ENCODE results near the gene MACROD2. TPM values are rescaled to one million over a fixed set of nuclear protein-coding genes. Genes with fewer than 3 reads are reported as not detected.

The MACROD2 gene
- total and polyA plus RNA-seq, 2 experiments from 2014 or later, result 2.8 to 4.3 TPM

DNA sequence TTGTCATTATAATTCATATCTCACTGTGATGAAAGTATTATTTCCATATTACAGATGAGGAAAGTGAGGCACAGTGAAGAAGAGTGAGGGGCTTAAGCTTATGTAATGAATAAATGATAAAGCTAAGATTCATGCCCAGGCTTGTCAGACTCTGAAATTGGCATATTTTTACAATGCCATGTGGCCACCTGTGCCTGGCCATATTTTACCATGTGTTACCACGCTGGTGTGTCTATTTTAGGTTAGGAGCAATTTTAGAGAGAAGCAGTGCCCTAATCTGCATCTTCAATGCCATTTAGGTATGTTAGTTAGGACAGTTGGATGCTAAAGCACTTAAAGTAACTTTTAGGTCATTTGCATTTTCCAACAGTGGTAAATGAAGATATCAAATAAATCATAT lies 530.1 kb downstream of the MACROD2 start:
- Histone ChIP-seq H4K20me1 (replicated peaks; ENCODE audit: insufficient read depth) (no peaks in the 10 kb centered on the region), H3K4me2 (no peak overlapping the region), H3K9me2 (ENCODE audit: insufficient read depth) (peaks cover 16% of the 10 kb centered on the region; the same call in 1 of the 2 replicates), H3K27me3 (ENCODE audit: insufficient read depth) (no peaks in the 10 kb centered on the region), H3K79me2 (replicated peaks; ENCODE audit: insufficient read depth) (no peaks in the 10 kb centered on the region), H2AFZ (no peak overlapping the region), H3K4me1 (ENCODE audit: insufficient read depth) (no peaks in the 10 kb centered on the region), H3F3A (replicated peaks; ENCODE audit: low read depth) (no peaks in the 10 kb centered on the region), H3K4me3 (no peak overlapping the region), H3K27ac (ENCODE audit: low read depth) (no peak overlapping the region), H3K36me3 (ENCODE audit: insufficient read depth) (no peaks in the 10 kb centered on the region)
- no peak for DNase-seq (ENCODE audit: low spot score)
- H3K4me3 Mint-ChIP-seq, result no peak overlapping the region
- H3K4me1 Mint-ChIP-seq, result peaks cover 7% of the 10 kb centered on the region; the same call in 2 of the 3 replicates
- H3K36me3 Mint-ChIP-seq (ENCODE audit: low read depth), result no peaks in the 10 kb centered on the region
- no peak for ATAC-seq
- H3K27me3 Mint-ChIP-seq (ENCODE audit: insufficient read depth, low read depth, poor library complexity), result no peaks in the 10 kb centered on the region
- H3K9me3 Mint-ChIP-seq, result no peaks in the 10 kb centered on the region
- TF ChIP-seq CREB1 (CRISPR knock-in tag; IDR thresholded peaks at IDR 0.05; ENCODE audit: low read depth) (no peak), REST (IDR thresholded peaks at IDR 0.05; ENCODE audit: unreplicated experiment) (no peak), ZNF114 (CRISPR knock-in tag; IDR thresholded peaks at IDR 0.05) (no peak), EZH2 (IDR thresholded peaks at IDR 0.05; ENCODE audit: low read depth, unreplicated experiment) (no peak), STAT1 (IDR thresholded peaks at IDR 0.05; ENCODE audit: unreplicated experiment) (no peak), ETS1 (IDR thresholded peaks at IDR 0.05) (no peak), NANOG (IDR thresholded peaks at IDR 0.05; ENCODE audit: borderline replicate concordance) (no peak), POLR2AphosphoS5 (IDR thresholded peaks at IDR 0.05; ENCODE audit: low read depth) (no peak), JUNB (IDR thresholded peaks at IDR 0.05; ENCODE audit: unreplicated experiment) (no peak), ZNF331 (CRISPR knock-in tag; IDR thresholded peaks at IDR 0.05; ENCODE audit: low read depth) (no peak), EZH2phosphoT487 (IDR thresholded peaks at IDR 0.05; ENCODE audit: unreplicated experiment) (no peak)
- TF ChIP-seq, protein P1, sequence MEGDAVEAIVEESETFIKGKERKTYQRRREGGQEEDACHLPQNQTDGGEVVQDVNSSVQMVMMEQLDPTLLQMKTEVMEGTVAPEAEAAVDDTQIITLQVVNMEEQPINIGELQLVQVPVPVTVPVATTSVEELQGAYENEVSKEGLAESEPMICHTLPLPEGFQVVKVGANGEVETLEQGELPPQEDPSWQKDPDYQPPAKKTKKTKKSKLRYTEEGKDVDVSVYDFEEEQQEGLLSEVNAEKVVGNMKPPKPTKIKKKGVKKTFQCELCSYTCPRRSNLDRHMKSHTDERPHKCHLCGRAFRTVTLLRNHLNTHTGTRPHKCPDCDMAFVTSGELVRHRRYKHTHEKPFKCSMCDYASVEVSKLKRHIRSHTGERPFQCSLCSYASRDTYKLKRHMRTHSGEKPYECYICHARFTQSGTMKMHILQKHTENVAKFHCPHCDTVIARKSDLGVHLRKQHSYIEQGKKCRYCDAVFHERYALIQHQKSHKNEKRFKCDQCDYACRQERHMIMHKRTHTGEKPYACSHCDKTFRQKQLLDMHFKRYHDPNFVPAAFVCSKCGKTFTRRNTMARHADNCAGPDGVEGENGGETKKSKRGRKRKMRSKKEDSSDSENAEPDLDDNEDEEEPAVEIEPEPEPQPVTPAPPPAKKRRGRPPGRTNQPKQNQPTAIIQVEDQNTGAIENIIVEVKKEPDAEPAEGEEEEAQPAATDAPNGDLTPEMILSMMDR (conservative IDR thresholded peaks at IDR 0.05; ENCODE audit: low read depth in 2 of 2), result no peak
- TF ChIP-seq, protein P2, sequence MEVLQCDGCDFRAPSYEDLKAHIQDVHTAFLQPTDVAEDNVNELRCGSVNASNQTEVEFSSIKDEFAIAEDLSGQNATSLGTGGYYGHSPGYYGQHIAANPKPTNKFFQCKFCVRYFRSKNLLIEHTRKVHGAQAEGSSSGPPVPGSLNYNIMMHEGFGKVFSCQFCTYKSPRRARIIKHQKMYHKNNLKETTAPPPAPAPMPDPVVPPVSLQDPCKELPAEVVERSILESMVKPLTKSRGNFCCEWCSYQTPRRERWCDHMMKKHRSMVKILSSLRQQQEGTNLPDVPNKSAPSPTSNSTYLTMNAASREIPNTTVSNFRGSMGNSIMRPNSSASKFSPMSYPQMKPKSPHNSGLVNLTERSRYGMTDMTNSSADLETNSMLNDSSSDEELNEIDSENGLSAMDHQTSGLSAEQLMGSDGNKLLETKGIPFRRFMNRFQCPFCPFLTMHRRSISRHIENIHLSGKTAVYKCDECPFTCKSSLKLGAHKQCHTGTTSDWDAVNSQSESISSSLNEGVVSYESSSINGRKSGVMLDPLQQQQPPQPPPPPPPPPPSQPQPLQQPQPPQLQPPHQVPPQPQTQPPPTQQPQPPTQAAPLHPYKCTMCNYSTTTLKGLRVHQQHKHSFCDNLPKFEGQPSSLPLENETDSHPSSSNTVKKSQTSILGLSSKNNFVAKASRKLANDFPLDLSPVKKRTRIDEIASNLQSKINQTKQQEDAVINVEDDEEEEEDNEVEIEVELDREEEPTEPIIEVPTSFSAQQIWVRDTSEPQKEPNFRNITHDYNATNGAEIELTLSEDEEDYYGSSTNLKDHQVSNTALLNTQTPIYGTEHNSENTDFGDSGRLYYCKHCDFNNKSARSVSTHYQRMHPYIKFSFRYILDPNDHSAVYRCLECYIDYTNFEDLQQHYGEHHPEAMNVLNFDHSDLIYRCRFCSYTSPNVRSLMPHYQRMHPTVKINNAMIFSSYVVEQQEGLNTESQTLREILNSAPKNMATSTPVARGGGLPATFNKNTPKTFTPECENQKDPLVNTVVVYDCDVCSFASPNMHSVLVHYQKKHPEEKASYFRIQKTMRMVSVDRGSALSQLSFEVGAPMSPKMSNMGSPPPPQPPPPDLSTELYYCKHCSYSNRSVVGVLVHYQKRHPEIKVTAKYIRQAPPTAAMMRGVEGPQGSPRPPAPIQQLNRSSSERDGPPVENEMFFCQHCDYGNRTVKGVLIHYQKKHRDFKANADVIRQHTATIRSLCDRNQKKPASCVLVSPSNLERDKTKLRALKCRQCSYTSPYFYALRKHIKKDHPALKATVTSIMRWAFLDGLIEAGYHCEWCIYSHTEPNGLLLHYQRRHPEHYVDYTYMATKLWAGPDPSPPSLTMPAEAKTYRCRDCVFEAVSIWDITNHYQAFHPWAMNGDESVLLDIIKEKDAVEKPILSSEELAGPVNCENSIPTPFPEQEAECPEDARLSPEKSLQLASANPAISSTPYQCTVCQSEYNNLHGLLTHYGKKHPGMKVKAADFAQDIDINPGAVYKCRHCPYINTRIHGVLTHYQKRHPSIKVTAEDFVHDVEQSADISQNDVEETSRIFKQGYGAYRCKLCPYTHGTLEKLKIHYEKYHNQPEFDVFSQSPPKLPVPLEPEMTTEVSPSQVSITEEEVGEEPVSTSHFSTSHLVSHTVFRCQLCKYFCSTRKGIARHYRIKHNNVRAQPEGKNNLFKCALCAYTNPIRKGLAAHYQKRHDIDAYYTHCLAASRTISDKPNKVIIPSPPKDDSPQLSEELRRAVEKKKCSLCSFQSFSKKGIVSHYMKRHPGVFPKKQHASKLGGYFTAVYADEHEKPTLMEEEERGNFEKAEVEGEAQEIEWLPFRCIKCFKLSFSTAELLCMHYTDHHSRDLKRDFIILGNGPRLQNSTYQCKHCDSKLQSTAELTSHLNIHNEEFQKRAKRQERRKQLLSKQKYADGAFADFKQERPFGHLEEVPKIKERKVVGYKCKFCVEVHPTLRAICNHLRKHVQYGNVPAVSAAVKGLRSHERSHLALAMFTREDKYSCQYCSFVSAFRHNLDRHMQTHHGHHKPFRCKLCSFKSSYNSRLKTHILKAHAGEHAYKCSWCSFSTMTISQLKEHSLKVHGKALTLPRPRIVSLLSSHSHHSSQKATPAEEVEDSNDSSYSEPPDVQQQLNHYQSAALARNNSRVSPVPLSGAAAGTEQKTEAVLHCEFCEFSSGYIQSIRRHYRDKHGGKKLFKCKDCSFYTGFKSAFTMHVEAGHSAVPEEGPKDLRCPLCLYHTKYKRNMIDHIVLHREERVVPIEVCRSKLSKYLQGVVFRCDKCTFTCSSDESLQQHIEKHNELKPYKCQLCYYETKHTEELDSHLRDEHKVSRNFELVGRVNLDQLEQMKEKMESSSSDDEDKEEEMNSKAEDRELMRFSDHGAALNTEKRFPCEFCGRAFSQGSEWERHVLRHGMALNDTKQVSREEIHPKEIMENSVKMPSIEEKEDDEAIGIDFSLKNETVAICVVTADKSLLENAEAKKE (CRISPR knock-in tag; IDR thresholded peaks at IDR 0.05), result no peak
- no peak overlapping the region for H3K27ac Mint-ChIP-seq

All from GM23338 (cell line).